HG02885 (cell line): ENCODE measurements around the gene TMED9.

Experiments used
- ATAC-seq: cut with Tn5 transposase; IDR thresholded peaks from one replicate; pipeline ENCODE4 v1.9.1; 2021; ENCODE audit warnings: mild to moderate bottlenecking; ENCODE audit not compliant: unreplicated experiment, poor library complexity

Gene TMED9

DNA sequence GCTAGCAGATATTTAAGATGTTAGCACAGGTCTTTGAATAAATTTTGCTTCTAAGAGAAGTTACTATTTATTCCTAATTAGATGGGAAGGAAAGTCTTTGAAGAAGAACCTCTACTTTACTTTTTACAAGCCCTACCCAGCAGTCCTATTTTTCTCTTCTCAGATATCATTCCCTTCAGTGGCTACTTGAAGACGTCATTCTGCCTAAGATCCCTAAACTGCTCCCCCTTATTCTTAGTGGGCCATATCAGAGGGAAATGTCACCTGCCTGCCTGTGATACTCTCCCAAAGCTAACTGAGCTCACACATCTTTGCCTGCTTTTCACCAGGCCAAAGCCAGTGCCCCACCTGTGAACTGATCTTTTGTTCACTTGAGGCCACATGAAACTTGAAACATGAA, 16.5 kb upstream of the TMED9 start:
- ATAC-seq, result no peak

DNA sequence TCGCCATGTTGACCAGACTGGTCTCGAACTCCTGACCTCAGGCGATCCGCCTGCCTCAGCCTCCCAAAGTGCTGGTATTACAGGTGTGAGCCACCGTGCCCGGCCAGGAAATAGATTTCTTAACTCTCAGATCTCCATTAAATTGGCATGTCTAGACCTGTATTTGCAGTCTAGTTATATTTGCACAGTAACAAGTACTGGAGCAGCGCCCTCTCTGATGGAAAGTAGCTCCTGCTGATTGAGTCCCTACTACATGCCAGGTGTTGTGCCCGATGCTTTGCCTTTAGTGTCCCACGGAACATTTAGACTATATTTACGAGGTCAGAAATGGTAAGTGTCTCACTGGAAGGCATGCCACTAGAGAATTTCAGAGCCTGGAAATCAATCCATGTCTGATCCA, 15.8 kb upstream of the TMED9 start:
- ATAC-seq, result no peak

DNA sequence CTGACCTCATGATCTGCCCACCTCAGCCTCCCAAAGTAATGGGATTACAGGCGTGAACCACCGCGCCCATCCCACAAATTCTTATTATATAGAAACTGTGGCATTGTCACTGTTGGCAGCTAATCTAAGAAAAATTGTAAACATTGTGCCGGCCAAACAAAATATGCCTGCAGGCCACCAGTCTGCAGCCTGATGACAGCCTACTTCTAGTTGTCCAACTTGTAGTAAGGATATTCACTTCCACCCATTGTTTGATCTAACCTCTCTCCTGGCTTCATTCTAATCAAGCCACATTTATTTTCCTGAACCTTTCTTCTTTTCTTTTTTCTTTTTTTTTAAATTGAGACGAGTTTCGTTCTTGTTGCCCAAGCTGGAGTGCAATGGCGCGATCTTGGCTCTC, 13.7 kb upstream of the TMED9 start:
- ATAC-seq, result no peak

DNA sequence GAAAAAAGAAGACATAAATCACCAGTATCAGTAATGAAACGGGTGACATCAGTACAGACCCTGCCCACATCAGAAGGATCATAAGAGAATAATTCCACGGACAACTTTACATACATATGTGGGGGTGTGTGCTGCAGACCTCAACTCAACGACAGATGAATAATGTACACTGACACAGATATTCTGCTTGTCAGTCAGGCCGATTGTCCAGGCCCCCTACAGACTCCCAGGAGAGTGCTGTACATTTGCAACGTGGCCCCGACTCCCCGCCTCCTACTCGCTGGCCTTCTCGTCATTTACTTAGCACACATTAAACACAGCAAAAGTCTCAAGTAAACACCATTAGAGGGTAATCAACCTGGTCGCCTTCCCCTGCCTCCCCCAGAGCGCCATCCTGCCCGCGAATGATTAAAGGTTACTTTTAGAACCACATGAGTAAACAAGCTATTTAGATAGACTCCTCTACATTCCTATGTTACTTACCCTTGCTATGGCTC, 3.5 kb upstream of the TMED9 start:
- no peak for ATAC-seq

DNA sequence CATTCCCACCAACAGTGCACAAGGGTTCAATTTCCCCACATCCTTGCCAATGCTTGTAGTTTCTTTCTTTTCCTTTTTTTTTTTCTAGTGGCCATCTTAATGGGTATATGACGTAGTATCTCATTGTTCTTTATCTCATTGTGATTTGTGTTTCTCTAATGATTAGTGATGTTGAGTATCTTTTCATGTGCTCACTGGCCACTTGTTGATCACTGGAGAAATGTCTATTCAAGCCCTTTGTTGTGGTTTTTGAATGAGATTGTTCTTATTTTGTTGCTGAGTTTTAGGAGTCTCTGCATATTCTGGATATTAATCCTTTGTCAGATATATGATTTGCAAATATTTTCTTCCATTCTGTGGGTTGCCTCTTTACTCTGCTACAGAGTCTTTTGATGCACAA, 1.6 kb upstream of the TMED9 start:
- ATAC-seq, result no peak

DNA sequence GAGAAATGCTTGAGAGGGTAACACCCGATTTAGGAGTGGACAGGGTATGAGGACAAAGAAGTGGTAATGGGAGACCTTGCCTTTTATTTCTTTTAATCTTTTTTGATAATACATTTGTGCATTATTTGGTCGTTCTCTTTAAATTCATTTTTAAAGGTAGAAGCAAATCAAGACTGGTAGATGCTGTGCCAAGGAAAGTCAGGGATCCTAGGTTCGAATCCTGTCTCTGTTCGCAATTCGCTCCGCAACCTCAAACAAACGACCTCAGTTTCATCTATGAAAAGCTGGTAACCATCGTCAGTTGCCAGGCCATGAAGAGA, 353 bp upstream of the TMED9 start:
- no peak for ATAC-seq

DNA sequence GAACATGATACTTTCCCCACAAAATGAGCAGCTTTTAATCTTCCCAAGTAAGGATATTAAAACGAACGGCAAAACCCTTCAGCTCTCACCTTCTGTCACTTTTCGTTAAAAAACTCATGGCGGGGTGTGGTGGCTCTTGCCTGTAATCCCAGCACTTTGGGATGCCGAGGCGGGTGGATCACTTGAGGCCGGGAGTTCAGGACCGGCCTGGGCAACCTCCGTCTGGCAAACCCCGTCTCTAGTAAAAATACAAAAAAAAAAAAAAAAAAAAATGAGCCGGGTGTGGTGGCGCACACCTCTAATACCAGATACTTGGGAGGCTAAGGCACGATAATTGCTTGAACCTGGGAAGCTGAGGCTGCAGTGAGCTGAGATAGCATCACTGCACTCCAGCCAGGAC, 902 bp downstream of the TMED9 start:
- ATAC-seq, result no peak

DNA sequence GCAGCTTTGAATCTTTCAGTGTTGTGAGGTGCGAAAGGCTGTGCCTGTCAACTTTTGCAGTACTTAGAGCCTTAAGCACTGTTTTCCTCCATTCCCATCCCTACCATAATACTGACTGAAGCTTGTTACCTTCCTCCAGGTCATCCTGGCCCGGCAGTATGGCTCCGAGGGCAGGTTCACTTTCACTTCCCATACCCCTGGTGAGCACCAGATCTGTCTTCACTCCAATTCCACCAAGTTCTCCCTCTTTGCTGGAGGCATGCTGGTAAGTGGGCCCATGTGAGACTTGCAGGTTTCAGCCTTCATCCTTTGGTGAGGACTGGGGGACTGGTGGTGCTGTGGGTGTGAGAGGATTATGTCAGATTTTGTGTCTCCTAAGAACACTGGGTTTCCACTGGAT, 1.5 kb downstream of the TMED9 start:
- ATAC-seq, result no peak

DNA sequence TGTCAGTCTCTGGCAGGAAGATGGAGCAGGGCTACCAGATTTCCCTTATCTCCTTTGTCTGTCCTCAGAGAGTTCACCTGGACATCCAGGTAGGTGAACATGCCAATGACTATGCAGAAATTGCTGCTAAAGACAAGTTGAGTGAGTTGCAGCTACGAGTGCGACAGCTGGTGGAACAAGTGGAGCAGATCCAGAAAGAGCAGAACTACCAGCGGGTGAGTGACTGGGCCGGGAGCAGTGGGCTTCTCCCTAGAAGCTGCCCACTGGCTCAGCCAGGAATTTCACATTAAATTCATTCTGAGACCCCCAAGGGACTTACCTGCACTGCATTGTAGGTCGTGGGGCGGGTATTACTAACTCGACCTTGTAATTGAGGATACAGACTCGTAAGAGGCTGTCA, 2.1 kb downstream of the TMED9 start:
- no peak for ATAC-seq

DNA sequence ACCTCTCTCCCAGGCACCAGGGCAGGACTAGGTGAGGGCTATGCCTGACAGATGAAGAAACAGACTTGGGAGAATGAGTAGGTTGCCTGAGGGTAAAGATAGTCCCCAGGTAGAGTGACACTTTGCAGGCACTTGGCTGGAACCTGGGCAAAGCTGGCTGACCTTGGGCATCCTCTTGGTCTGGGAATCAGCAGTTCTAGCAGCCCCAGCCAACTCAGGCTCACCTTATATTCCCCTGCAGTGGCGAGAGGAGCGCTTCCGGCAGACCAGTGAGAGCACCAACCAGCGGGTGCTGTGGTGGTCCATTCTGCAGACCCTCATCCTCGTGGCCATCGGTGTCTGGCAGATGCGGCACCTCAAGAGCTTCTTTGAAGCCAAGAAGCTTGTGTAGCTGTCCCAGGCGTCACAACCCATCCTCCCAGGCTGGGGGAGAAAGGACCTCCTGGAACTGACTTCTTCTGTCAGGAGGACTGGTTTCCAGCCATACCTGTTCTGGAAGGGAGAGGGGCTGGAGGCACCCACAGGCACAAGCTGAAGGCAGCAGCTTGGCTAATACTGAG, 3.1 kb downstream of the TMED9 start:
- ATAC-seq, result no peak

DNA sequence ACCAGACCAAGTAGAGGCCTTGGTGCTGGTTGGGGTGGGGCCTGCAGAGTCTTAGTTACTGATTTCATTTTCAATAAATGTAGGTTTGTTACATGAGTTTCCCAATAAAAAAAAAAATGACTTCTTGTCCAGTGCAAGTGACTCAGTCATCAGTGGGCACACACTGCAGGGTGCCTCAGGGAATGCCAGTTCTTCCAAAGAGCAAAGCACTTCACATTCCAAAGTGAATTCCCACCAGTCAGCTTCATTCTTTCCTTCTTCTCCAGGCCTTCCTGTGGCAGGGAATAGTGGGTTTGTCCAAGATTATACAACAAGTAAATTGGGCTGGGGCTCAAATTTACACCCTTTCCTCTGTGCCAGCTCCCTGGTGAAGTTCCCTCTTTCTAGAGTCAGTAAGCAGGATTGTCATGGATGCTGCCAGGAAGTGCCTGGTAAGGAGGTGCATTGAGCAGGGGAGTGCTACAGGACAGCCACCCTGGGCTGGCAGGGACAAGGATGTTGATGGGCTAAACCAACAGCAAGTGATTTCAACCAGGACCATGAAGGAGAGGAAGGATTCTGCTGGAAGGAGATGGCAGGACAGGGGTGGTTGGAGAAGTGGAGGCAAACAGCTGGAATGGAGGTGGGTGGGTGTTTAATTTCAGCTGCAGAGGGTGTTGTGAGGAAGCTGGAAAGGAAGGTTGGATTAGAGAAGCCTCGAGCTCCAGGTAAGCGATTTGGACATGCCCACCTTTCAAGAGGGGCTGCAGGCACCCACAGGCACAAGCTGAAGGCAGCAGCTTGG, 4.2 kb downstream of the TMED9 start:
- ATAC-seq, result no peak

DNA sequence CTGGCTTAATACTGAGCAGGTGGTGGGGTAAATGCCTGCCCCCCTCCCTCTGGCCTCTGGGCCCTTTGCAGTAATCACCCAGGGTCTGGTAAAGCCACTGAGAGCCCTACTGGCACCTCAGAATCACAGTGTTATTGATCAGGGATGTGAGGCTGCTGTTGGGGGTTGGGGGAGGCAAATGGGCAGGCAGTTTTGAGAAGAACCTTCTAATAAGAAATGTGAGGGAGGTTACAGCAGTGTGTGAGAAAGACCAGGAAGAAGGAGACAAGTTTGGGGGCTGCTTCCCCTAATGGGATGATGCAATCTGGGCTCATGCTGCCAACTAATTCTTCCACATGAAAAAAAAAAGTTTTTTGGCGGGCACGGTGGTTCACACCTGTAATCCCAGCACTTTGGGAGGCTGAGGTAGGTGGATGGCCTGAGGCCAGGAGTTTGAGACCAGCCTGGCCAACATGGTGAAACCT, 4.8 kb downstream of the TMED9 start:
- no peak for ATAC-seq

DNA sequence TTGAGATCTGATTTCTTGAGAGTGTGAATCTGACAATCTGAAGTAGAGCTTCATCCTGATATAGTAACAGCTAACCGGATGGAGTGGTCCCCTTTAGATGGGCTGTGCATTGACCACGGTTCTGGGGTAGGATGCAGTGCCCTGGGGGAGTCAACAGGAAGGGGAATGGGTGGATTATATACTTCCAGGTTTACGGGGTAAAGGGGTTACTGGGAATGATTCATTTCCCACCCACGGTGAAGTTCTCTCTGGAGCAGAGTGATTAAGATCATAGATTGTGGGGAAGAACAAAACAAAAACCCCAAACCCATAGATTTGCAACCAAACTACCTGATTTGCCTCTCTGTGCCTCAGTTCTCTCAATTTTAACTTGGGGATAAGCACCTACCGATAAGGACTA, 6.5 kb downstream of the TMED9 start:
- no peak for ATAC-seq

DNA sequence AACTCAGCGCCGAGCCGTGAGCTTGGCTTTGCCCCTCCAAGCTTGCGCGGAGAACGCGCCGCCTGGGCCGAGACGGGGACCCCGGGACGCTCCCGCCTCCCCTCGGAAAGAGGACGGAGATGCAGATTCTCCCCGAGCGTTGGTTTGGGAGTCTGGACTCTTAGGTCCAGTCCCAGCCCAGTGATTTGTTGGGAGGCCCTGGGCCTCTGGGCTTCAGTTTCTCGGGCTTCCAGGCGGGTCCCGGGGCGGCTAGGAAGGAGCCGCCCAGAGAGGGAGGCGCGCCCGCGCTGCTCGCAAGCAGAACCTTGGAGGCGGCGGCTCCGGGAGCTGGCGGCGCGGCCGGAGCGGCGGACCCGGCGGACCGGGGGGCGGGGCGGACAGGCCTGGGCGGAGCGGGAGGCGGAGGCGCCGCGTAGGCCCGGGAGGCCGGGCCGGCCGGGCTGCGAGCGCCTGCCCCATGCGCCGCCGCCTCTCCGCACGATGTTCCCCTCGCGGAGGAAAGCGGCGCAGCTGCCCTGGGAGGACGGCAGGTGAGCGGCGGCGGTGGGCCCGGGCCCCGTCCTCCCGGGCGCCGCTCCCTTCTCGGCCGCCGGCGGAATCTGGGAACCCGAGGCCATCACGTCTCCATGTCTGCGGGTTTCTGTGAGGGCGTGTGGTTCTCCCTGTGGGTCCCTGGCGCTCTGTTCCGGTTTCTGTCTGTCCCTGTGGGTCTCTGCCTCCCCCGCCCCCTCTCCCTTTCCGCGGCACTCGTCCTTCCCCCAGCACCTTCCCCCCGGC, 7.9 kb downstream of the TMED9 start, which contains the start of gene B4GALT7:
B4GALT7 (plus strand) TSS at position 402 of the 777 bp plus-strand sequence; CDS start at position 481, 79 bp downstream.
- ATAC-seq, result peak; percentile 89

DNA sequence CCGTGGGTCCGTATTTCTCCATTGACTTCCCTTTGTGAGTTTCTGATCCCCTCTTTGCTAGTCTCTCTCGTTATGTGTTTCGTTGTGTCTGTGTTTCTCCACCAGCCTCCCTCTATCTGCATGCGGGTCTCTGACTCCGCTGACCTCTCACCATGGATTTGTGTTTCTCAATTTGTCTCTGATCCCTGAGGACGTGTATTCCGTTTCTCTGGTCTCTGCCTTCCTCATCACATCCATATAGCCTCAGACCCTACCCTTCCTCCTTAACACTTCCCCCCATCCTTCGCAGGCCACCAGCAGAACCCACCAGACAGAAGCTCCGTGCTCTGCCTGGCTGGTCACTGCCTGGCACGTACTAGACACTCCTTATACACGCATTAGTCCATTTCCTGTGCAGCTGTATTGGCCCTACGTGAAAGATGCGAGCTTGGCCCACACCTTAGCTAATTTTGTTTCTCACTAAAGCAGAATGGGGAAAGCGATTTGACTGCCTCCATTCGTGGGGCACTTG, 8.6 kb downstream of the TMED9 start:
- no peak for ATAC-seq

DNA sequence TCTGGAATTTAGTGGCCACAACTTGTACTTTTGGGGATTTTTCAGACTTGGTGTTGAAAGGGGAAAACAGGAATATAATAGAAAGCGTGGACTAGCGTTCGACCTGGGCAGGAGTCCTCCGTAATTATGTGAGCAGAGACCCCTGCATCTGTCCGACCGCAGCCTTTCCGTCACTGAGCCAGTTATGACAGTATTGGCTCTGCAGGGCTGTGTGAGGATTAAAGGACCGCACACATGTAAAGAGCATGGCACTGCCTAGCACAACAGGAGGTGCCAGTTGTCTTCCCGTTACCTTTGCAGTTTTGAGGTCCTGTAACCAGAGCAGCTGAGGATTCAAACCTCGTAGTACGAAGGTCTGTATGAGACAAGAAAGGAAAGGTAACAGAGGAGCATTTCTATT, 9.1 kb downstream of the TMED9 start:
- no peak for ATAC-seq

DNA sequence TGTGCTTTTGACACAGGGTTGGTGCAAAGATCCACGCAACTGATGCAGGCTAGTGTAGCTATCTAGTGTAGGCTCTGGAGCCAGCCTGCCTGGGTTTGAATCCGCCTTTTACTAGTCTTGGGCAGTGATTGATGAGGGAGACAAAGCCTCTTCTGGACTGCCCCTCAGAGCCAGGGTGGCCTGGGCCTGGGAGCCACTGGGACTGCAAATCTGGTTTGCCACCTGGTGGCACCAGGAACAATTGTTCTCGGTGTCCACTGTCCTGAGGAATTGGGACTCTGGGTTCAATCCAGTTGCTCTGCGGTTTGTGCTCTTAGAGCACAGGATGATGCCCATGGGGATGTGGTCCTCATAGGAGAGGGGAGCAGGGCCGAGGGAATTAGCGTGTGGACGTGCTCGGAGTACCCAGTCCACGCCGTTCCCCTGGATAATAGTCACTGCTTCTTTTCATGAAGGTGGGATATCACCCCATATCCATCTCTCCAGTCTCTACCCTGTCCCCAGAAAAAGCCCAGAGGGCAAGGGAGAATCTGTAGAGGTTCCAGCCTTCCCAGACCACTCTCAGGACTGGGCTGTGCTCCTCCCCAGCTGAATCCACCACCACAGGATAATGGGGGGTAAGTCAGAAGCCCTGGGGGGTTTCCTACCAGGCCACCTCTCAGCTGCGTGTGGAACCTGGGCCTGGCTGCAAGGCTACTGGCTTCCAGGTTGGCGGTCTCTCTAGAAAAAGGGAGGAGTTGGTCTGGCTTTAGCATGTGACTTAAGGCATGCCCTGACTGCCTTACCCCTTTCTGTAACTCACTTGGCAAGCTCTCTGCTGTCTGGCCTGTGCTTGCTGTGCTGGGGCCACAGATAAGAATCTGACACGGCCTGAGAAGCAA, 9.8 kb downstream of the TMED9 start:
- ATAC-seq, result no peak

DNA sequence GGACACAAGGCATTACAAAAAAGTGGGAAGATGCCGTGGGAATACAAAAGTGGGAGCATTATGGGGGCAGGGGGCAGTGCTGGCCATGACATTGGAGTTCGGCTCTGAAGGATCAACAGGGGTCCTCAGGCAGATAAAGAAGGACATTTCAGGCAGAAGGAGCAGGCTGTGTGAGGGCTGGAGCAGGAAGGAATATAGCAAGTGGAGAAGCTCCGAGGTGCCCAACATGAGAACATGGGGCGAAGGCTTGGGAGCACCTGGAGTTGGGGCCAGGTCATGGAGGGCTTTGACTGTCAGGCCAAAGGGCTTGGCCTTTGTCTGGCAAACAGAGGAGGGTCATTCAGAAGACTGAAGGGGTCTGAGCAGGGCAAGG, 10.4 kb downstream of the TMED9 start:
- no peak for ATAC-seq

DNA sequence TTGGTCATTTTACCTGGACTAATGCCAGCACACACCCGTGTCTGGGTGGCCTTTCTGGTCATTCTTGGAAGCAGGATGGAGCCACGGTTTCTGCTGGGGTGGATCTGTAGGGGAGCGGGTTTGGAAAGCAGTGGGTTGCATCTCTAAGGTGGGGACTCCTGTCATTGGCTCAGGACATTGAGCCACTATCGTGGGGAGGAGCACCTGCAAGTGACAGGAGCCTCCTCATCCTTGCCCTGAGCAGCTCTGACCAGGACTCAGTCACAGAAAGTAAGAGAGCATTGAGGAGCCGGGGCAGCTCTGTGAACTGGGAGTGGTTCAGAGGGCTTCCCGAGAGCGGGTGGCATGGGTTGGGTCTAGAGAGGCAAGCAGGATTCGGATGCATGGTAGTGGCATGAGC, 11.6 kb downstream of the TMED9 start:
- no peak for ATAC-seq

DNA sequence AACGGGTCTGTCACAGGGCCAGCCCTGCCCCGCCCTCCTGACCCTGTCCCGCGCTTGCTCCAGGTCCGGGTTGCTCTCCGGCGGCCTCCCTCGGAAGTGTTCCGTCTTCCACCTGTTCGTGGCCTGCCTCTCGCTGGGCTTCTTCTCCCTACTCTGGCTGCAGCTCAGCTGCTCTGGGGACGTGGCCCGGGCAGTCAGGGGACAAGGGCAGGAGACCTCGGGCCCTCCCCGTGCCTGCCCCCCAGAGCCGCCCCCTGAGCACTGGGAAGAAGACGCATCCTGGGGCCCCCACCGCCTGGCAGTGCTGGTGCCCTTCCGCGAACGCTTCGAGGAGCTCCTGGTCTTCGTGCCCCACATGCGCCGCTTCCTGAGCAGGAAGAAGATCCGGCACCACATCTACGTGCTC, 12.1 kb downstream of the TMED9 start:
- no peak for ATAC-seq
